Endodermal cell (in vitro differentiated cells): ENCODE data around the gene IMMP1L. TPM values are rescaled to one million over a fixed set of nuclear protein-coding genes. Genes with fewer than 3 reads are reported as not detected.

Source experiments
- DNase-seq: peaks from one replicate; pipeline ENCODE4 v3.0.0-alpha.2; 2017
- H3K27ac ChIP-seq: 2 replicates; pipeline ENCODE4 v1.5.1; 2013; ENCODE audit warnings: mild to moderate bottlenecking, low read depth, low read length, moderate library complexity
- H3K27me3 ChIP-seq: 2 replicates; pipeline ENCODE4 v1.6.1; 2013; ENCODE audit warnings: mild to moderate bottlenecking, low read length, moderate library complexity; ENCODE audit not compliant: insufficient read depth, control insufficient read depth, poor library complexity, severe bottlenecking
- H3K36me3 ChIP-seq: 2 replicates; pipeline ENCODE4 v1.7.0; 2013; ENCODE audit warnings: mild to moderate bottlenecking, low read length, moderate library complexity; ENCODE audit not compliant: control insufficient read depth, insufficient read depth
- H3K4me1 ChIP-seq: one replicate; pipeline ENCODE4 v1.7.0; 2013; ENCODE audit warnings: low read length; ENCODE audit not compliant: control insufficient read depth, insufficient read depth
- H3K4me3 ChIP-seq: 2 replicates; pipeline ENCODE4 v1.5.1; 2013; ENCODE audit warnings: mild to moderate bottlenecking, low read length, moderate library complexity
- H3K9ac ChIP-seq: 2 replicates; pipeline ENCODE4 v1.6.1; 2013; ENCODE audit warnings: mild to moderate bottlenecking, low read length, moderate library complexity; ENCODE audit not compliant: poor library complexity, severe bottlenecking; ENCODE audit errors: extremely low read depth
- H3K9me3 ChIP-seq: 2 replicates; pipeline ENCODE4 v1.6.1; 2013; ENCODE audit warnings: mild to moderate bottlenecking, low read length, moderate library complexity; ENCODE audit not compliant: control insufficient read depth
- H3K27ac Mint-ChIP-seq: 2 replicates; pipeline ENCODE4 v1.8.0; 2020; ENCODE audit warnings: mixed read lengths
- H3K27me3 Mint-ChIP-seq: 2 replicates; pipeline ENCODE4 v1.8.0; 2021; ENCODE audit warnings: mild to moderate bottlenecking, mixed read lengths; ENCODE audit not compliant: insufficient read depth
- H3K36me3 Mint-ChIP-seq: 2 replicates; pipeline ENCODE4 v1.8.0; 2020; ENCODE audit warnings: low read depth, mixed read lengths
- H3K4me1 Mint-ChIP-seq: 2 replicates; pipeline ENCODE4 v1.8.0; 2020; ENCODE audit warnings: mixed read lengths
- H3K4me3 Mint-ChIP-seq: 2 replicates; pipeline ENCODE4 v1.8.0; 2020; ENCODE audit warnings: mild to moderate bottlenecking, moderate library complexity, mixed read lengths
- H3K9me3 Mint-ChIP-seq: 2 replicates; pipeline ENCODE4 v1.8.0; 2020; ENCODE audit warnings: mild to moderate bottlenecking, mixed read lengths
- WGBS, 2 experiments: methylation state at CpG; one replicate each; pipeline versions ENCODE4 v1.1.5 to v1.1.7; 2013; ENCODE audit warnings: missing lambda C conversion rate in 2 of 2, mixed read lengths in 1 of 2; ENCODE audit not compliant: insufficient coverage in 1 of 2, insufficient read length in 1 of 2; 5-methylcytosine and 5-hydroxymethylcytosine counted together
- total RNA-seq, 2 donors: library from RNA; stranded (reverse); fragmentation: NEBNext Ultra II Directional in 1 of 2; extraction: Animal tissue kit (Norgen Biotek cat#: 25700) in 1 of 2; gene quantifications; 2 replicates in 1 of 2; 3 replicates in 1 of 2; pipeline ENCODE4 v1.2.1, GENCODE V29; 2021
- TF ChIP-seq, protein P1 (sequence below): fragments of 200-600 bp; sonication (generic); conservative IDR thresholded peaks from 2 replicates; pipeline ENCODE4 v1.5.0; 2021; ENCODE audit warnings: antibody characterized with exemption, mild to moderate bottlenecking

IMMP1L gene
- total RNA-seq, 2 donors from 2014 or later, result 28.9 to 44.9 TPM

DNA sequence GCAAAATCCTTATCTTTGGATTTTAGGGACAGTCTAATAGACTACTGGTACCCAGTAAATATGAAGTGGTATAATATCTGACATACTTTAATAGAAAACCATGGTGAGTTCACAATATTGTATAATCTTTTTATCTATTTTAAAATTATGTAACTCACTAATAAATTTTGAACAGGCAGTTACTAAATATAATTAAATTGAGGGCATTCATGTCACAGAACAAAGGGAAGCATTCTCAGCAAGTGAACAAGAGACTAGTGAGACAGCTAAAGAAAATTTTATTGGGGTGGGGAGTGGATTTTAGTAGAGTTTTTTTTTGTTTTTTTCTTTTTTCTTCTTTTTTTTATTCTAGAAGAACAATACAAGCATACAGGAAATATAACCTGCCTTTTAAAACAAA lies 84.8 kb downstream of the IMMP1L start:
- H3K27ac Mint-ChIP-seq, result no peak overlapping the region
- no peaks in the 10 kb centered on the region for H3K27me3 Mint-ChIP-seq
- peaks cover 5% of the 10 kb centered on the region for H3K4me1 ChIP-seq
- H3K4me3 ChIP-seq, result no peak overlapping the region
- TF ChIP-seq, protein P1, sequence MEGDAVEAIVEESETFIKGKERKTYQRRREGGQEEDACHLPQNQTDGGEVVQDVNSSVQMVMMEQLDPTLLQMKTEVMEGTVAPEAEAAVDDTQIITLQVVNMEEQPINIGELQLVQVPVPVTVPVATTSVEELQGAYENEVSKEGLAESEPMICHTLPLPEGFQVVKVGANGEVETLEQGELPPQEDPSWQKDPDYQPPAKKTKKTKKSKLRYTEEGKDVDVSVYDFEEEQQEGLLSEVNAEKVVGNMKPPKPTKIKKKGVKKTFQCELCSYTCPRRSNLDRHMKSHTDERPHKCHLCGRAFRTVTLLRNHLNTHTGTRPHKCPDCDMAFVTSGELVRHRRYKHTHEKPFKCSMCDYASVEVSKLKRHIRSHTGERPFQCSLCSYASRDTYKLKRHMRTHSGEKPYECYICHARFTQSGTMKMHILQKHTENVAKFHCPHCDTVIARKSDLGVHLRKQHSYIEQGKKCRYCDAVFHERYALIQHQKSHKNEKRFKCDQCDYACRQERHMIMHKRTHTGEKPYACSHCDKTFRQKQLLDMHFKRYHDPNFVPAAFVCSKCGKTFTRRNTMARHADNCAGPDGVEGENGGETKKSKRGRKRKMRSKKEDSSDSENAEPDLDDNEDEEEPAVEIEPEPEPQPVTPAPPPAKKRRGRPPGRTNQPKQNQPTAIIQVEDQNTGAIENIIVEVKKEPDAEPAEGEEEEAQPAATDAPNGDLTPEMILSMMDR, result no peak
- peaks cover 12% of the 10 kb centered on the region for H3K36me3 ChIP-seq
- H3K9me3 Mint-ChIP-seq, result no peaks in the 10 kb centered on the region
- H3K4me3 Mint-ChIP-seq, result no peak overlapping the region
- H3K36me3 Mint-ChIP-seq, result peaks cover 5% of the 10 kb centered on the region
- peaks cover 35% of the 10 kb centered on the region for H3K4me1 Mint-ChIP-seq
- DNase-seq, result no peak
- H3K27ac ChIP-seq, result no peak overlapping the region
- no peaks in the 10 kb centered on the region for H3K27me3 ChIP-seq
- no peak overlapping the region for H3K9ac ChIP-seq
- H3K9me3 ChIP-seq, result no peaks in the 10 kb centered on the region

DNA sequence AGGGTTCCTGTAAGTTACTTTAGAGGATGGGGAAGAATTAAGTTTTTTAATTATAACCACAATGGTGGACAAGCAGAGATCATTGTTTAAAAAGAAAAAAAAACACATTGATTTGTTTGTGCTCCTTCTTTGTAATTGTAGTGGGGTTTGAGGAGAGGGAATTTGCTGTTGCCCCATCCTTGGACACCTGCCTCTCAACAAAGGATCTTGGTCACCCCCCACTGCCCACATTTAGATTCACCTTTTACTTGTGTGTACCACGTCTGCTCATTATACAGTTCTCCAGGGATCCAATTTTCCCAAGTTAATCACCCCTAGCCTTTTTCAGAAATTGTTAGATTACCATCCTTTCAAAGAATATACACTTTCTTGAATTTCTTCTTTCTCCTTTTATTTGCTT lies 86.7 kb downstream of the IMMP1L start:
- H3K9me3 Mint-ChIP-seq, result no peaks in the 10 kb centered on the region
- H3K4me3 Mint-ChIP-seq, result no peak overlapping the region
- H3K9ac ChIP-seq, result no peak overlapping the region
- no peak overlapping the region for H3K27ac ChIP-seq
- H3K9me3 ChIP-seq, result no peaks in the 10 kb centered on the region
- peaks cover 44% of the 10 kb centered on the region for H3K4me1 Mint-ChIP-seq
- H3K27me3 ChIP-seq, result no peaks in the 10 kb centered on the region
- no peak overlapping the region for H3K4me3 ChIP-seq
- TF ChIP-seq, protein P1, result no peak
- WGBS, 2 experiments, result 84 to 86% methylated on average over 1 of the region's 1 CpG
- no peak overlapping the region for H3K27ac Mint-ChIP-seq
- H3K27me3 Mint-ChIP-seq, result no peaks in the 10 kb centered on the region
- DNase-seq, result no peak
- H3K4me1 ChIP-seq, result peaks cover 5% of the 10 kb centered on the region
- peaks cover 2% of the 10 kb centered on the region for H3K36me3 Mint-ChIP-seq
- H3K36me3 ChIP-seq, result peaks cover 7% of the 10 kb centered on the region

DNA sequence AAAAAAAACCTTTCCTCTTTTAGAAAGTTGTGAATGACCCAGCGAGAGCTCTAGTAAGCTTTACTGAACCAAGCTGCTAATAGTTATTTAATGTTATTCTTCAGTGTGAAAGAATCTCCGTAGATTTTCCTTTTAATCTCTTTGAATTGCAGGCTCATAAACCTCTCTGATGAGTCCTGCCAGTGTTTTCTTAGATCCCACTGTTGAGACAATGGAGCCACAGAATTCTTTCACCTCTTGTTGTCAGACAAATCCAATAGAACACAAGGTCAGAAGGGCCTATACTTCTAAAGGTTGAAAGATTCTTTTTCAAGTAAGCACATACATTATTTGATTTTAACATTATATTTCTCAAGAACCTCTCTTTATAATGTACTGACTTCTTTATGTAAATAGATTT lies 87.6 kb downstream of the IMMP1L start:
- Mint-ChIP-seq H3K36me3 (peaks cover 2% of the 10 kb centered on the region), H3K4me3 (no peak overlapping the region), H3K4me1 (peaks cover 48% of the 10 kb centered on the region), H3K9me3 (no peaks in the 10 kb centered on the region), H3K27ac (peak overlapping the region; percentile 68), H3K27me3 (no peaks in the 10 kb centered on the region)
- peaks cover 5% of the 10 kb centered on the region for H3K4me1 ChIP-seq
- DNase-seq, result no peak
- H3K36me3 ChIP-seq, result peaks cover 1% of the 10 kb centered on the region
- TF ChIP-seq, protein P1, result no peak
- WGBS, 2 experiments, result 0 to 31% methylated on average over 1 to 2 of the region's 2 CpGs
- no peak overlapping the region for H3K9ac ChIP-seq
- H3K27ac ChIP-seq, result peak overlapping the region; percentile 73
- no peaks in the 10 kb centered on the region for H3K9me3 ChIP-seq
- H3K27me3 ChIP-seq, result no peaks in the 10 kb centered on the region
- no peak overlapping the region for H3K4me3 ChIP-seq
